Measurements from ENCODE around the gene RGL1. TPM values are rescaled to one million over a fixed set of nuclear protein-coding genes. Genes with fewer than 3 reads are reported as not detected.

The RGL1 gene
- total and polyA plus RNA-seq, 2 donors (not counting 1 experiment from before 2014, with no cell fraction given) = 16.2 to 21.4 TPM

GRCh38 chr1:183791319-183791718, 13.6 kb upstream of the RGL1 start:
- Histone ChIP-seq H4K20me1 (ENCODE audit: control insufficient read depth, extremely low read depth, insufficient read depth, low read length) (no peaks in the 10 kb centered on the region), H3K27me3 (ENCODE audit: control insufficient read depth, insufficient read depth, low read length) (no peaks in the 10 kb centered on the region), H3K27ac (ENCODE audit: insufficient read depth, low read length) (no peak overlapping the region), H3K4me1 (ENCODE audit: control insufficient read depth, extremely low read depth, insufficient read depth, low read length) (no peaks in the 10 kb centered on the region), H3K9ac (ENCODE audit: insufficient read depth, low read length) (no peak overlapping the region), H3K9me3 (ENCODE audit: control insufficient read depth, insufficient read depth, low read depth, low read length) (no peaks in the 10 kb centered on the region), H3K4me2 (ENCODE audit: extremely low read depth, insufficient read depth, low read length) (no peak overlapping the region), H3K4me3 (replicated peaks in 1 of 4; ENCODE audit: control extremely low read depth in 1 of 4, insufficient read depth in 1 of 4, low read depth in 3 of 4, low read length in 4 of 4) (no peak overlapping the region), H2AFZ (ENCODE audit: low read length) (no peak overlapping the region), H3K36me3 (ENCODE audit: control insufficient read depth, insufficient read depth, low read length) (no peaks in the 10 kb centered on the region), H3K79me2 (ENCODE audit: control insufficient read depth, insufficient read depth, low read length) (no peaks in the 10 kb centered on the region)
- TF ChIP-seq CTCF (conservative IDR thresholded peaks at IDR 0.05 in 1 of 2, IDR thresholded peaks at IDR 0.05 in 1 of 2; ENCODE audit: low read depth in 1 of 2, low read length in 2 of 2) = no peak
- no peak for TF ChIP-seq EZH2 (IDR thresholded peaks at IDR 0.05; ENCODE audit: low read length, missing control alignments)
- DNase-seq (ENCODE audit: low read depth in 2 of 2) = no peak

DNA sequence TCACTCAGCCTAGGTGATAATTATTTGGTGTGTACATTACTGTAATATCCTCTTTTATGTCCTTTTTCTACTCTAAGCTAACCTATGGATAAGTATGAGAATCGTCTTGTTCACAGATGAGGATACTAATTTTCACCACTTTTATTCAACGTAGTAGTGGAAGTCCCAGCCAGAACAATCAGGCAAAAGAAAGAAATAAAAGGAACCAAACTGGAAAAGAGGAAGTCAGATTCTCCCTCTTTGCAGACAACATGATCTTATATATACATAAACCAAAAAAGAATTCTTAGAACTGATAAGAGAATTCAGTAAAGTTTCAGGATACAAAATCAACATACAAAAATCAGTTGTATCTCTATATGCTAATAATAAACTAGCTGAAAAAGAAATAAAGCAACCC, 12.6 kb upstream of the RGL1 start:
- Histone ChIP-seq H3K27me3 (ENCODE audit: control insufficient read depth, insufficient read depth, low read length) (no peaks in the 10 kb centered on the region), H3K79me2 (ENCODE audit: control insufficient read depth, insufficient read depth, low read length) (no peaks in the 10 kb centered on the region), H3K4me1 (ENCODE audit: control insufficient read depth, extremely low read depth, insufficient read depth, low read length) (no peaks in the 10 kb centered on the region), H4K20me1 (ENCODE audit: control insufficient read depth, extremely low read depth, insufficient read depth, low read length) (no peaks in the 10 kb centered on the region), H2AFZ (ENCODE audit: low read length) (no peak overlapping the region), H3K9ac (ENCODE audit: insufficient read depth, low read length) (no peak overlapping the region), H3K36me3 (ENCODE audit: control insufficient read depth, insufficient read depth, low read length) (no peaks in the 10 kb centered on the region), H3K9me3 (ENCODE audit: control insufficient read depth, insufficient read depth, low read depth, low read length) (no peaks in the 10 kb centered on the region), H3K4me3 (replicated peaks in 1 of 4; ENCODE audit: control extremely low read depth in 1 of 4, insufficient read depth in 1 of 4, low read depth in 3 of 4, low read length in 4 of 4) (no peak overlapping the region), H3K27ac (ENCODE audit: insufficient read depth, low read length) (no peak overlapping the region), H3K4me2 (ENCODE audit: extremely low read depth, insufficient read depth, low read length) (no peak overlapping the region)
- no peak for TF ChIP-seq EZH2 (IDR thresholded peaks at IDR 0.05; ENCODE audit: low read length, missing control alignments)
- no peak for DNase-seq (ENCODE audit: low read depth in 2 of 2)

GRCh38 chr1:183794088-183794487, 10.8 kb upstream of the RGL1 start:
- TF ChIP-seq EZH2 (IDR thresholded peaks at IDR 0.05; ENCODE audit: low read length, missing control alignments) = no peak
- TF ChIP-seq CTCF (conservative IDR thresholded peaks at IDR 0.05 in 1 of 2, IDR thresholded peaks at IDR 0.05 in 1 of 2; ENCODE audit: low read depth in 1 of 2, low read length in 2 of 2) = no peak
- H2AFZ ChIP-seq (ENCODE audit: low read length) = no peak overlapping the region
- H3K79me2 ChIP-seq (ENCODE audit: control insufficient read depth, insufficient read depth, low read length) = no peaks in the 10 kb centered on the region
- no peaks in the 10 kb centered on the region for H3K27me3 ChIP-seq (ENCODE audit: control insufficient read depth, insufficient read depth, low read length)
- DNase-seq (ENCODE audit: low read depth in 2 of 2) = no peak
- H3K4me2 ChIP-seq (ENCODE audit: extremely low read depth, insufficient read depth, low read length) = no peak overlapping the region
- H4K20me1 ChIP-seq (ENCODE audit: control insufficient read depth, extremely low read depth, insufficient read depth, low read length) = no peaks in the 10 kb centered on the region
- H3K27ac ChIP-seq (ENCODE audit: insufficient read depth, low read length) = no peak overlapping the region
- no peaks in the 10 kb centered on the region for H3K36me3 ChIP-seq (ENCODE audit: control insufficient read depth, insufficient read depth, low read length)
- H3K4me3 ChIP-seq (replicated peaks in 1 of 4; ENCODE audit: control extremely low read depth in 1 of 4, insufficient read depth in 1 of 4, low read depth in 3 of 4, low read length in 4 of 4) = no peak overlapping the region
- H3K9ac ChIP-seq (ENCODE audit: insufficient read depth, low read length) = no peak overlapping the region
- H3K9me3 ChIP-seq (ENCODE audit: control insufficient read depth, insufficient read depth, low read depth, low read length) = no peaks in the 10 kb centered on the region
- no peaks in the 10 kb centered on the region for H3K4me1 ChIP-seq (ENCODE audit: control insufficient read depth, extremely low read depth, insufficient read depth, low read length)
